Transverse colon (tissue), 4 donors: ENCODE data around the gene HMHB1.

Experiments used
- EP300 ChIP-seq: sonication (generic); formaldehyde crosslinking; IDR thresholded peaks from one replicate; pipeline ENCODE4 v1.6.1; 2017; ENCODE audit warnings: antibody characterized with exemption, low read depth
- POLR2AphosphoS5 ChIP-seq, 3 donors: sonication (generic); formaldehyde crosslinking; IDR thresholded peaks; one replicate each; pipeline ENCODE4 v1.6.1; 2016; ENCODE audit warnings: antibody characterized with exemption in 3 of 3
- TF ChIP-seq, protein P1 (sequence below), 5 experiments: fragments of 200-600 bp in 3 of 5; fragments of 450-650 bp in 2 of 5; sonication (generic) in 3 of 5; IDR thresholded peaks; 1 replicate in 2 of 5; 2 replicates in 3 of 5; pipeline ENCODE4 v1.5.1; 2016 to 2017; ENCODE audit warnings: antibody characterized with exemption in 5 of 5, inconsistent platforms in 3 of 5, mild to moderate bottlenecking in 2 of 5, moderate library complexity in 1 of 5

DNA sequence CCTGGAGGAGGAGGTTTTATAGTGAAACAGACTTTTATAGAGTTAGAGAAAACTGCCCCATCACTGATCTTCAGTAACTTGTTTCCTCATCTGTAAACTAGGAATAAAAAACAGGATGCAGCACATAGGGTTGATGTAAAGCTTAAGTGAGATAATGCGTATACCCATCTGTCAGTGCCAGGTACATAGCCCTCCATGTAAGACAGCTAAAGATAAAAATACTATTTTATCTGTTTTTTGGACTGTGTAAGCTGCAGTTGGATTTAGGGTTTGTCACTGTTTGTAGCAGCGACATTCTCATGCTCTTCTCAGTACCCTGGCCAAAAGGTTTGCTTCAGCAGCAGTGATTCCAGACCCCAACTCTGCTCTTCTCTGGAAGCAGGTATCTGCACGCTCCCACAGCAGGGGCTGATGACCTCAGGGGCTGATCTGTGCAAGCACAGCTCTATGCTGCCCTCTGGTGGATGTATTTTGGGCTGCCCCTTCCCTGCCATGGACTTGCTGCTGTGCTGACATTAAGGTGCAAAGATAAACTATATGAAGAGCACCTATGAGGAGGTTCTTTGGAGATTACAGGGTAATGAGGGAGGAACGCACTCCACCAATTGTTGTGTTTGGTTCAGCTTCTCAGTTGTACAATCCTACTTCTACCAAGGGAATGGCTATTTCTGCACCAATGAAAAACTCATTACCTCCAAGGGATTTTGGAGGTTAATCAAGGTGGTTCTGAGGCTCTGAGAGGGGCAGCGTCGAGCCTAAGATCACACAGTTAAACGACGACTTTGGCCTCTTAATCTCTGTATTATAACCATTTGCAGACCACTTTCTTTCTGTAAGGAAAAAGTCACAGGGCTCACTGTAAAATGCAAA is 13.1 kb downstream of the HMHB1 start:
- TF ChIP-seq POLR2AphosphoS5 (IDR thresholded peaks at IDR 0.05) (no peak), EP300 (no peak)
- TF ChIP-seq, protein P1, sequence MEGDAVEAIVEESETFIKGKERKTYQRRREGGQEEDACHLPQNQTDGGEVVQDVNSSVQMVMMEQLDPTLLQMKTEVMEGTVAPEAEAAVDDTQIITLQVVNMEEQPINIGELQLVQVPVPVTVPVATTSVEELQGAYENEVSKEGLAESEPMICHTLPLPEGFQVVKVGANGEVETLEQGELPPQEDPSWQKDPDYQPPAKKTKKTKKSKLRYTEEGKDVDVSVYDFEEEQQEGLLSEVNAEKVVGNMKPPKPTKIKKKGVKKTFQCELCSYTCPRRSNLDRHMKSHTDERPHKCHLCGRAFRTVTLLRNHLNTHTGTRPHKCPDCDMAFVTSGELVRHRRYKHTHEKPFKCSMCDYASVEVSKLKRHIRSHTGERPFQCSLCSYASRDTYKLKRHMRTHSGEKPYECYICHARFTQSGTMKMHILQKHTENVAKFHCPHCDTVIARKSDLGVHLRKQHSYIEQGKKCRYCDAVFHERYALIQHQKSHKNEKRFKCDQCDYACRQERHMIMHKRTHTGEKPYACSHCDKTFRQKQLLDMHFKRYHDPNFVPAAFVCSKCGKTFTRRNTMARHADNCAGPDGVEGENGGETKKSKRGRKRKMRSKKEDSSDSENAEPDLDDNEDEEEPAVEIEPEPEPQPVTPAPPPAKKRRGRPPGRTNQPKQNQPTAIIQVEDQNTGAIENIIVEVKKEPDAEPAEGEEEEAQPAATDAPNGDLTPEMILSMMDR (IDR thresholded peaks at IDR 0.05), result peak; percentile 86 to 97 (median 94)
